Colonic mucosa (tissue), 4 donors: ENCODE results near the gene TMF1. TPM values are rescaled to one million over a fixed set of nuclear protein-coding genes. Genes with fewer than 3 reads are reported as not detected.

Experiments used
- DNase-seq: peaks from one replicate; pipeline ENCODE4 v3.0.0-alpha.2; 2020
- H3K27ac ChIP-seq: fragments of 200-600 bp; one replicate; pipeline ENCODE4 v1.8.0; 2021
- H3K27me3 ChIP-seq: fragments of 200-600 bp; one replicate; pipeline ENCODE4 v1.8.0; 2021
- H3K36me3 ChIP-seq: fragments of 200-600 bp; one replicate; pipeline ENCODE4 v1.8.0; 2021
- H3K4me1 ChIP-seq: fragments of 200-600 bp; one replicate; pipeline ENCODE4 v1.8.0; 2021; ENCODE audit warnings: mild to moderate bottlenecking
- H3K4me3 ChIP-seq: fragments of 200-600 bp; one replicate; pipeline ENCODE4 v1.8.0; 2021
- H3K9ac ChIP-seq, 2 donors: one replicate each; pipeline ENCODE4 v1.7.0; 2013; ENCODE audit warnings: control low read depth in 2 of 2, low read depth in 2 of 2, low read length in 2 of 2
- H3K9me3 ChIP-seq: fragments of 200-600 bp; one replicate; pipeline ENCODE4 v1.8.0; 2021
- intact Hi-C: fragments of 100-400 bp; cut with DNase I; formaldehyde crosslinking; loops from one replicate; pipeline ENCODE4 v1.14.1; 2022
- total RNA-seq, 2 donors: library from RNA; stranded (reverse); fragmentation: NEBNext Ultra II Directional in 1 of 2; extraction: Animal tissue kit (Norgen Biotek cat#: 25700) in 1 of 2; gene quantifications; one replicate each; pipeline ENCODE4 v1.2.1, GENCODE V29; 2021
- TF ChIP-seq, protein P1 (sequence below): fragments of 200-600 bp; IDR thresholded peaks from one replicate; pipeline ENCODE4 v1.8.0; 2022; ENCODE audit warnings: antibody characterized with exemption, mild to moderate bottlenecking
- donor health status: healthy.
- donor health status: DM: no; HTN: no; CAD: no.
- donor health status: DM: no; HTN: no; CAD: no.

Gene TMF1
- total RNA-seq, 2 donors from 2014 or later: 39.0 to 60.2 TPM

DNA sequence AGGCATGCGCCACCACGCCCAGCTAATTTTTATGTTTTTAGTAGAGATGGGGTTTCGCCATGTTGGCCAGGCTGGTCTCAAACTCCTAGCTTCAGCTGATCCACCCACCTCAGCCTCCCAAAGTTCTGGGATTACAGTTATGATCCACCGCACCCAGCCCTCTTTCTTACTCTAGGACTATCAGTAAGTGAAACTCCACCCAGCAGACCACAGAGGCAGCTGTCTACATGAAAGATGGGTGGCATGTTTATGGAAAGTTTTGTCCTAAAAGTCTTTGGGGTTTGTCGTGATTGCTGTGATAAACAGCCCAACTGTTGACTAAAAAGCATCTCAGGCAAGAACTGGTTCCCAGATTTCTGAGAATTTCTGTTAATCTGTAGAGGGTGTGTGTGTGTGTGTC is 43.5 kb upstream of the TMF1 start:
- TF ChIP-seq, protein P1, sequence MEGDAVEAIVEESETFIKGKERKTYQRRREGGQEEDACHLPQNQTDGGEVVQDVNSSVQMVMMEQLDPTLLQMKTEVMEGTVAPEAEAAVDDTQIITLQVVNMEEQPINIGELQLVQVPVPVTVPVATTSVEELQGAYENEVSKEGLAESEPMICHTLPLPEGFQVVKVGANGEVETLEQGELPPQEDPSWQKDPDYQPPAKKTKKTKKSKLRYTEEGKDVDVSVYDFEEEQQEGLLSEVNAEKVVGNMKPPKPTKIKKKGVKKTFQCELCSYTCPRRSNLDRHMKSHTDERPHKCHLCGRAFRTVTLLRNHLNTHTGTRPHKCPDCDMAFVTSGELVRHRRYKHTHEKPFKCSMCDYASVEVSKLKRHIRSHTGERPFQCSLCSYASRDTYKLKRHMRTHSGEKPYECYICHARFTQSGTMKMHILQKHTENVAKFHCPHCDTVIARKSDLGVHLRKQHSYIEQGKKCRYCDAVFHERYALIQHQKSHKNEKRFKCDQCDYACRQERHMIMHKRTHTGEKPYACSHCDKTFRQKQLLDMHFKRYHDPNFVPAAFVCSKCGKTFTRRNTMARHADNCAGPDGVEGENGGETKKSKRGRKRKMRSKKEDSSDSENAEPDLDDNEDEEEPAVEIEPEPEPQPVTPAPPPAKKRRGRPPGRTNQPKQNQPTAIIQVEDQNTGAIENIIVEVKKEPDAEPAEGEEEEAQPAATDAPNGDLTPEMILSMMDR: no peak
- H3K4me1 ChIP-seq: peaks cover 10% of the 10 kb centered on the region
- H3K36me3 ChIP-seq: no peaks in the 10 kb centered on the region
- intact Hi-C loops: no loop called here
- no peak overlapping the region for H3K9ac ChIP-seq
- no peaks in the 10 kb centered on the region for H3K27me3 ChIP-seq
- no peak overlapping the region for H3K27ac ChIP-seq
- no peaks in the 10 kb centered on the region for H3K9me3 ChIP-seq
- H3K4me3 ChIP-seq: no peak overlapping the region
- no peak for DNase-seq

DNA sequence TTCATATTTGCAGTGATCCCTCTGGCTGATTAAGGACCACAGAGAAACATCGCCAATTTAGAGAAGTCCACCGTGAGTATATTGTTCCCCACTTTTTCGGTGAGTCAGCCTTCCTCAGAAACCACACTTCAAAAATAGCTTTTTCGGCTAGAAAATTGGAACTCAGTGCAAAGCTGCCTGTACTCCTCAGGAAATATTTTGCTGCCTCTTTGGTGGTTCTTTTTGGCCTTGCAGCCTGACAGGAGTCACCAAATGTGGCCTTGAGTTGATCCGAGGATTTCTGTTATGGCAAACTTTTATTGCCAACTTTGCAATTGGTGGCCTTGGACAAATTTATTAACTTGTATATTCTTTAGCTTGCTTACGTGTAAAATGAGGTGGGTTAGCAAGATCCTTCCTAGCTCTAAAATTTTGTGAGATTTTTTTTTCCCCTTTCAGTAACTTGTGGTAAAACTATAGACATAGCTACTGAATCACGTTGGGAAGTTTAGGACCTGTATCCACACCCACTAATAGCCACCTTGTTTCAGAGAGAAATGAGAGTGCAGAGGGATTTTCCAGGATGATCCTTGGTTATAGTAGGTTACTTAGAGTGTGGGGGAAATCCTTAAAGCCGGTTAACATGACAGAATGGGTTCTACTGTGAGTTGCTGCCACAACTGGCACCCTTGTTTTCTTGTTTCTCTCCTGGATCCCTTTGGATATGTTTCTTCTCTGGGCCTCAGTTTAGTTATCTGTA is 42.5 kb upstream of the TMF1 start:
- intact Hi-C loops: no loop called here
- no peak for DNase-seq
- Histone ChIP-seq H3K36me3 (no peaks in the 10 kb centered on the region), H3K27ac (peak overlapping the region; percentile 58), H3K27me3 (no peaks in the 10 kb centered on the region), H3K4me3 (no peak overlapping the region), H3K9me3 (no peaks in the 10 kb centered on the region), H3K9ac (no peak overlapping the region), H3K4me1 (peaks cover 10% of the 10 kb centered on the region)
- TF ChIP-seq, protein P1: no peak

DNA sequence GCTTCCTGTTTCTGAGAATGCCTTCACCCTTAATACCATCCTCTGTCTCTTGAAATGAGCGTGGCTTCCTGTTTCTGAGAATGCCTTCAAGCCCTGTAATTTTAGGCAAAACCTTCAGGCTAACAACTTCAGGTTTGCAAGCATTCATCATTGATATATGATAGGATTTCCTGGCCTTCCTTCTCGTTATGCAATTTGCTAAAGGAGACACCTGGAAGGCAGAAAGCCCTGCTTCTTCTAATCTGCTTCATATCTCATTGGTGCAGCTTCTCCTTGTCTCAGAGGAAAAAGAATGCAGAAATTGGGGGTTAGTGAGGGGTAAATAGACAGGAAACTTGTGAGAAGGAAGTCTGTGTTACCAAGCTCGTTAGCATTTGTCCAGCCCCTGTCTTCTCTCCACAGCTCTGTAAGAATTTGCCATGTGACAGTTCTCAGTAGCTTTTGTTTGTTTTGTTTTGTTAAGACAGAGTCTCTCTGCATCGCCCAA is 39.9 kb upstream of the TMF1 start:
- no peak overlapping the region for H3K4me3 ChIP-seq

DNA sequence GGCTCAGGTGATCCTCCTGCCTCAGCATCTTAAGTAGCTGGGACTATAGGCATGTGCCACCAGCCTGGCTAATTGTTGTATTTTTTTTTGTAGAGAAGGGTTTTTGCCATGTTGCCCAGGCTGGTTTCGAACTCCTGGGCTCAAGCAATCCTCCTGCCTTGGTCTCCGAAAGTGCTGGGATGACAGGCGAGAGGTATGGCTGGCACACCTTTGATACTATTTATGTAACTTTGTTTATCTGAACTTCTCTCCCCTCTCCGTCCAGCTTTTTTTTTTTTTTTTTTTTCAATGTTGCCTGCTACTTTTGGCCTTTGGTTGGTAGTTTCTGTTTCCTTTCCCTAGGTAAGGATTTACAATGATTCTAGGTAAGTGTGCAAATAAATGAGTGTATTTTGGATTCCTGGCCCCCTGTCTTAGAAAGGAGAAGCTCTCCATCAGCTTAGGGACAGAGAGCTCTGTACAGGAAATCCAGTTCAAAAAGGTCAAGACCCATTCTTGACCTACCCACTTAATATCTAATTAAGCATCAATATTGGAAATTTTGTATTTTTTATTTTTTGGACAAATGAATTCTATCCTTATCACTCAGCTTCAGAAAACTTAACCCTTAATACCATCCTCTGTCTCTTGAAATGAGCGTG is 39.4 kb upstream of the TMF1 start:
- Histone ChIP-seq H3K9ac (no peak overlapping the region), H3K4me1 (peaks cover 16% of the 10 kb centered on the region), H3K9me3 (no peaks in the 10 kb centered on the region), H3K36me3 (no peaks in the 10 kb centered on the region), H3K27me3 (no peaks in the 10 kb centered on the region), H3K4me3 (no peak overlapping the region), H3K27ac (peak overlapping the region; percentile 58)
- DNase-seq: no peak
- intact Hi-C loops: no loop called here
- TF ChIP-seq, protein P1: no peak

More for the DNA sequence above, 39.9 kb upstream of the TMF1 start:
- Histone ChIP-seq H3K9me3 (no peaks in the 10 kb centered on the region), H3K27me3 (no peaks in the 10 kb centered on the region), H3K27ac (peak overlapping the region; percentile 58), H3K36me3 (no peaks in the 10 kb centered on the region), H3K9ac (no peak overlapping the region), H3K4me1 (peaks cover 16% of the 10 kb centered on the region)
- intact Hi-C loops: no loop called here
- no peak for DNase-seq
- TF ChIP-seq, protein P1: no peak

DNA sequence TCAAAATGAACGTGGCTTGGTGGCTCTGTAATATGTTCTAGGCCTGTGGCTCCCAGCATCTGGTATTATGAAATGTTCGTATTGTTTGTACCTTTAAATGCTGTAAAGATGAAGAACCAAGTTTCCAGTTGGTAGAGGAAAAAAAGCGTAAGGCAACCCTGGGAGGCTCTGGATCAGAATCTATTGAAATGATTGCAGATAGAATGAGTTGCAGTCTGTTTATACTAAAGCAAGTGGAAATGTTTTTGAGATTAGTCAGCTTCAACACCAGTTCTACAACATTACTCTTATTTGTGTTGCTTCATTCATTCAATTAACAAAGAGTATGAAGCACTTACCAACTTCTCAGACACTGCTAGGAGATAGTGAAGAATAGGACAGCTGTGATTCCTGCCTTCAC is 37.9 kb upstream of the TMF1 start:
- no peaks in the 10 kb centered on the region for H3K27me3 ChIP-seq
- H3K4me1 ChIP-seq: peaks cover 16% of the 10 kb centered on the region
- H3K9me3 ChIP-seq: no peaks in the 10 kb centered on the region
- no peak overlapping the region for H3K9ac ChIP-seq
- intact Hi-C loops: no loop called here
- H3K36me3 ChIP-seq: no peaks in the 10 kb centered on the region
- no peak for DNase-seq
- TF ChIP-seq, protein P1: no peak
- H3K27ac ChIP-seq: no peak overlapping the region
- H3K4me3 ChIP-seq: no peak overlapping the region
